H7 (cell line): Measurements from ENCODE around the gene NLRP7. TPM values are rescaled to one million over a fixed set of nuclear protein-coding genes. Genes with fewer than 3 reads are reported as not detected.
A peak's percentile ranks its signal among the peaks of the same experiment; 100 is the strongest.
"Not testable (repeated sequence)": the region's sequence is repeated elsewhere in the genome, so short reads cannot be mapped to it uniquely, and the experiment has no call there.

Source experiments
- DNase-seq: peaks from one replicate; pipeline ENCODE4 v3.0.0; 2012
- H3K27me3 ChIP-seq: 2 replicates; pipeline ENCODE4 v1.6.0; 2011; ENCODE audit warnings: mild to moderate bottlenecking, low read length; ENCODE audit not compliant: control insufficient read depth, insufficient read depth
- H3K36me3 ChIP-seq: replicated peaks from 2 replicates; pipeline ENCODE4 v1.5.1; 2011; ENCODE audit warnings: low read length; ENCODE audit not compliant: control insufficient read depth, insufficient read depth
- H3K4me3 ChIP-seq: 2 replicates; pipeline ENCODE4 v1.5.1; 2011; ENCODE audit warnings: low read depth, mild to moderate bottlenecking, control low read depth, low read length, moderate library complexity; ENCODE audit not compliant: insufficient read depth
- total RNA-seq: library from RNA; depleted of rRNA; stranded (reverse); fragments of >200 nt; shearing (Covaris generic); gene quantifications from 2 replicates; pipeline ENCODE4 v1.2.3, GENCODE V29; 2014

Gene NLRP7
- total RNA-seq, 1 experiment from 2014 or later, result 1.9 TPM

GRCh38 chr19:54943772-54944361 lies 3.5 kb downstream of the NLRP7 start:
- not testable (repeated sequence) for H3K27me3 ChIP-seq, H3K36me3 ChIP-seq, DNase-seq, H3K4me3 ChIP-seq

GRCh38 chr19:54939538-54939937 lies 7.8 kb downstream of the NLRP7 start:
- H3K36me3 ChIP-seq, H3K27me3 ChIP-seq, DNase-seq, H3K4me3 ChIP-seq: not testable (repeated sequence)

- no peak for DNase-seq
- Histone ChIP-seq H3K4me3 (no peak overlapping the region), H3K27me3 (no peaks in the 10 kb centered on the region), H3K36me3 (no peaks in the 10 kb centered on the region)
Measured at GRCh38 chr19:54938906-54939305, 8.4 kb downstream of the NLRP7 start.

- Histone ChIP-seq H3K4me3 (no peak overlapping the region), H3K27me3 (no peaks in the 10 kb centered on the region), H3K36me3 (no peaks in the 10 kb centered on the region)
- no peak for DNase-seq
Measured at GRCh38 chr19:54937926-54938325, 9.4 kb downstream of the NLRP7 start.

- Histone ChIP-seq H3K36me3 (no peaks in the 10 kb centered on the region), H3K27me3 (no peaks in the 10 kb centered on the region), H3K4me3 (no peak overlapping the region)
- DNase-seq, result no peak
Measured at GRCh38 chr19:54928299-54928698, 19.0 kb downstream of the NLRP7 start.

- peak; percentile 7 for DNase-seq
- H3K36me3 ChIP-seq, result no peaks in the 10 kb centered on the region
- H3K27me3 ChIP-seq, result no peaks in the 10 kb centered on the region
- H3K4me3 ChIP-seq, result no peak overlapping the region
Measured at GRCh38 chr19:54923276-54923675, 24.1 kb downstream of the NLRP7 start.

- Histone ChIP-seq H3K36me3 (no peaks in the 10 kb centered on the region), H3K4me3 (no peak overlapping the region), H3K27me3 (no peaks in the 10 kb centered on the region)
- DNase-seq, result peak; percentile 15
Measured at GRCh38 chr19:54921082-54921481, 26.2 kb downstream of the NLRP7 start.

- not testable (repeated sequence) for H3K4me3 ChIP-seq, H3K27me3 ChIP-seq, H3K36me3 ChIP-seq
- DNase-seq, result peak; percentile 47
Measured at GRCh38 chr19:54919646-54920563, 27.4 kb downstream of the NLRP7 start.

GRCh38 chr19:54918499-54918898 lies 28.8 kb downstream of the NLRP7 start:
- Histone ChIP-seq H3K4me3 (no peak overlapping the region), H3K36me3 (no peaks in the 10 kb centered on the region), H3K27me3 (no peaks in the 10 kb centered on the region)
- DNase-seq, result no peak

GRCh38 chr19:54916822-54917221 lies 30.5 kb downstream of the NLRP7 start:
- DNase-seq, result no peak
- Histone ChIP-seq H3K4me3 (no peak overlapping the region), H3K36me3 (no peaks in the 10 kb centered on the region), H3K27me3 (no peaks in the 10 kb centered on the region)

GRCh38 chr19:54907899-54908298 lies 39.4 kb downstream of the NLRP7 start:
- not testable (repeated sequence) for H3K27me3 ChIP-seq, H3K36me3 ChIP-seq, H3K4me3 ChIP-seq, DNase-seq

GRCh38 chr19:54906819-54907218 lies 40.5 kb downstream of the NLRP7 start:
- DNase-seq, result no peak
- no peaks in the 10 kb centered on the region for H3K36me3 ChIP-seq

GRCh38 chr19:54905803-54906511 lies 41.4 kb downstream of the NLRP7 start, which contains the start of gene NCR1:
Gene NCR1 (plus strand): TSS chr19:54906148. CDS start chr19:54906188, 40 bp downstream.
- DNase-seq, result no peak
- Histone ChIP-seq H3K27me3 (no peaks in the 10 kb centered on the region), H3K36me3 (no peaks in the 10 kb centered on the region), H3K4me3 (no peak within 1 kb of the TSS)

More at GRCh38 chr19:54906819-54907218, 40.5 kb downstream of the NLRP7 start:
- H3K27me3 ChIP-seq, result no peaks in the 10 kb centered on the region
- H3K4me3 ChIP-seq, result no peak overlapping the region

- Histone ChIP-seq H3K36me3 (no peaks in the 10 kb centered on the region), H3K27me3 (no peaks in the 10 kb centered on the region), H3K4me3 (no peak overlapping the region)
- DNase-seq, result no peak
Measured at GRCh38 chr19:54905421-54905802, 41.9 kb downstream of the NLRP7 start.

- H3K36me3 ChIP-seq, DNase-seq, H3K27me3 ChIP-seq, H3K4me3 ChIP-seq: not testable (repeated sequence)
Measured at GRCh38 chr19:54904261-54904660, 43.1 kb downstream of the NLRP7 start.
